GM12873 (cell line): ENCODE data around the gene SLF2.
A peak's percentile ranks its signal among the peaks of the same experiment; 100 is the strongest.

Experiments used
- TF ChIP-seq, protein P1 (sequence below): IDR thresholded peaks from 2 replicates; pipeline ENCODE4 v1.5.1; 2012; ENCODE audit warnings: low read depth, mild to moderate bottlenecking, moderate library complexity, low read length, control low read depth; ENCODE audit not compliant: insufficient read depth; ENCODE audit errors: missing control alignments

The SLF2 gene

DNA sequence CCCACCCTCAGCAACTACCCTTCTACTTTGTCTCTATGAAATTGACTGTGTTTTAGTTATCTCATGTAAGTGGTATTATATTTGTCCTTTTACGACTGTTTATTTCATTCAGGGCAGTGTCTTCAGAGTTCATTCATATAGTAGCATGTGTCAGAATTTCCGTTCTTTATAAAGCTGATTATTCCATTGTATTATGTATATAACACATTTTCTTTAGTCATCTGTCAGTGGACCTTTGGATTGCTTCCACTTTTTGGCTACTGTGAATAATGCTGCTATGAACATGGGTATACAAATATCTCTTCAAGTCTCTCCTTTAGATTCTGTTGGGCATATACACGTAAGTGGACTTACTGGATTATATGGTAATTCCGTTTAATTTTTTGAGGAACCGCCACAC is 14.5 kb downstream of the SLF2 start:
- TF ChIP-seq, protein P1, sequence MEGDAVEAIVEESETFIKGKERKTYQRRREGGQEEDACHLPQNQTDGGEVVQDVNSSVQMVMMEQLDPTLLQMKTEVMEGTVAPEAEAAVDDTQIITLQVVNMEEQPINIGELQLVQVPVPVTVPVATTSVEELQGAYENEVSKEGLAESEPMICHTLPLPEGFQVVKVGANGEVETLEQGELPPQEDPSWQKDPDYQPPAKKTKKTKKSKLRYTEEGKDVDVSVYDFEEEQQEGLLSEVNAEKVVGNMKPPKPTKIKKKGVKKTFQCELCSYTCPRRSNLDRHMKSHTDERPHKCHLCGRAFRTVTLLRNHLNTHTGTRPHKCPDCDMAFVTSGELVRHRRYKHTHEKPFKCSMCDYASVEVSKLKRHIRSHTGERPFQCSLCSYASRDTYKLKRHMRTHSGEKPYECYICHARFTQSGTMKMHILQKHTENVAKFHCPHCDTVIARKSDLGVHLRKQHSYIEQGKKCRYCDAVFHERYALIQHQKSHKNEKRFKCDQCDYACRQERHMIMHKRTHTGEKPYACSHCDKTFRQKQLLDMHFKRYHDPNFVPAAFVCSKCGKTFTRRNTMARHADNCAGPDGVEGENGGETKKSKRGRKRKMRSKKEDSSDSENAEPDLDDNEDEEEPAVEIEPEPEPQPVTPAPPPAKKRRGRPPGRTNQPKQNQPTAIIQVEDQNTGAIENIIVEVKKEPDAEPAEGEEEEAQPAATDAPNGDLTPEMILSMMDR, result no peak

DNA sequence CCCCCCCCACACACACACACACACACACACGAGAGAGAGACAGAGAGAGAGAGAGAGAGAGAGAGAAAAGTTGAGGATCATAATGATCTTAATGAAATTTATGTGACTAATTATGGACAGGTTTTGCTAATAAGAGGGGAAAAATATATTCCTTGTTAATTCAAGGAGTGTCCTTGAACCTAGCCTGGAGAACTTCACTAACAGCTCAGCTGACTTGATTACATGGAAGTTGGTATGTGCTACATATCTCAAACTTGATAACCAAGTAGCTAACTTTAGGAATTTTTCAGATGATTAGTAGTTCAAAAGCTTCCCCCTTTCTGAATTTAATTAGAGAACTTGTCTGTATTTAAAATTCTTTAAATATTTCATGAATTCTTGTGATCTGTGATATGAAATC is 15.3 kb downstream of the SLF2 start:
- TF ChIP-seq, protein P1, result no peak

DNA sequence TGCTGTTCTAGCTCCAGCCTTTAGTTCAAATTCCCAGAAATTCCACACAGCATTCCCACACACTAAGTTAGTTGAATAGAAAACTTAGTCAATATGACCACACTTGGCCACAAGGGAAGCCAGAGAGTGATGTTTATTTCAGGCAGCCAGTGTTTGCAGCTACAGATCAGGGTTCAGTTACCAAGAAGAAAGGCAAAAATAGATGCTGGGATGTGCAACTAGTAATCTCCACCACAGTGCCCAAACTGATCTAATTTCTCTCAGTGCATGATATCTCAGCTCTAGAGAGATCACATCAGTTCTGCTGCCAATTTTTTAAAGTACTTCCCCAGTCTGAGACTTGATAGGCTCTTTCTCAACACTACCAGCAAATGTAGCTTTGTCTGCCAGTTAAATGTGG is 17.6 kb downstream of the SLF2 start:
- TF ChIP-seq, protein P1, result no peak

DNA sequence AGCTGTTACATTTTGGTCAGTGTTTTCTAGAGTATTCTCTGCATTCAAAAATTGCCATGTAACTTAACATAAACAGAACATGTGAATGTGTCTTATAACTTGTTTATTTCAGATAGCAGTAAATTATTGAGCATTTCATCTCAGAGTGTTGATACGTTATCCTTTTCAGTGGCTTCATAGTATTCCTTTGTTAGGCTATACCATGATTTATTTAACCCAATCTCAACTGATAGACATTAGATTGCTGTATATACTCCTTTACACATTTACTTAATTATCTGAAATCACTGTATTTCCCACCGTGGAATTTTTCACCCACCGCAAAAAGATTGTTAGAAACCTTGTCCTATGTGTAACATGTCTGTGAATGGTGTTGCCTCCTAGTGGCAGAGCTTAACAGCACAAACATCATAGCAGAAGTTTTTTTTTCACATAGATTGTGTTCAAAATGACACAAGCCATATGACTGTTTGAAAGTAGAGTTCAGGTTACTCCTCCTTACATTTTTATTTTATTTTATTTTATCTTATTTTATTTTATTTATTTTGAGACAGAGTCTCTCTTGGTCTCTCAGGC is 21.4 kb downstream of the SLF2 start:
- TF ChIP-seq, protein P1, result peak; percentile 61

DNA sequence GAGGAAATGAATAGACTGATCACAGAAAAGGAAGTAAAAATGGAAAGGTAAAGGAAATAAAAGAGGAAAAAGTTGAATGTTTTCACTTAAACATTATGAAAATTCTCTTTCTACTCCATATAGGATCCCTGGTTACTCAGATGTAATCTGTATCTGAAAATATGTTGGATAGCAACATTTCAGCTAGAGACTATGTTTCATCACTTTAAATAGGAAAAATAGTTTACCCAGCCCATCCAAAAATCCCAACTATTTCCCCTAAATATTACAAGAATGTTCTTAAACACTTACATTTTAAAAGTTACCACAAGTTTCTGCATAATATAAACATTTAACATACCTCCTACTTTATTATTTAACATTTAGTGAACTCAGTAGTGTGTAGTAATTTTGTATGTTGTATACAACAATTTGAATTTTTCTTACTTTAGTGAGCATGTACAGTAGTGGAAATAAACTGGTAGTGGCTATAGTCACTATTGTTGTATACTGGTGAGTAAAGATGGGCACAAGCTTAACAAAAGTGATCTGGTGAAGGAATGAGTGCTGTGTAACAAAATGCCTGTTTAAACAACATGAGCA is 27.1 kb downstream of the SLF2 start:
- TF ChIP-seq, protein P1, result no peak

DNA sequence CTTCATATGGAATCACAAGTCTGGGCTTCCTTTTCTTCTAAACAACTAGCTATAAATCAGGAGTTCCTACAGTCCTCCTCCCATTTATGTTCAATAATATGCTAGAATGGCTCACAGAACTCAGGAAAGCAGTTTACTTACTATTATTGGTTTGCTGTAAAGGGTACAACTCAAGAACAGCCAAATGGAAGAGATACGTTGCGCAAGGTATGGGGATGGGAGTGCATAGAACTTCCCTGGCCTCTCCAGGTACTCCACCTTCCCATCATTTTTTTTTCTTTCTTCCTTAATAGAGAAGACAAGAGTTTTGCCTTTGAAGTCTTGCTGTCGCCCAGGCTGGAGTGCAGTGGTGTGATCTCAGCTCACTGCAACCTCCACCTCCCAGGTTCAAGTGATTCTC is 29.5 kb downstream of the SLF2 start:
- TF ChIP-seq, protein P1, result no peak

DNA sequence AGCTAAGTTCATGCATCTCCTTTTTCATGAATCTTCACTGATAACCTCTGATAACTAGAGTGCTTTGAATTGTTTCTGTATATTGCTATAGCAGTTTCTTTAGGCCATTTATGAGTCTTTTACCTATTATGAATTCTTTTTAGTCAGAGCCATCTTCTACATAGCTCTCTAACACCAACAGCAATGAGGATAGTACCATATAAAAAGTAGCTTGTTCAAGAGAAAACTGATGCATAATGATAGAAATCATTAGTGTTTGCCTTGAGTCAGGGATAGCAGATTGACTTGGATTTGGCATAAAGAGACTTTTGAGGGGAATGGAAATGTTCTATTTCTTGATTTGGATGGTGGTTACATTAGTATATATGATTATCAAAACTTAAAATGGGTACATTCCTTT is 30.7 kb downstream of the SLF2 start:
- TF ChIP-seq, protein P1, result no peak
